Gastrocnemius medialis (tissue), 4 donors: ENCODE measurements around the gene CD163L1.

Source experiments
- POLR2A ChIP-seq, 2 donors: fragments of 450-650 bp; IDR thresholded peaks; one replicate each; pipeline ENCODE4 v1.6.1; 2017; ENCODE audit warnings: antibody characterized with exemption in 2 of 2, mild to moderate bottlenecking in 2 of 2, moderate library complexity in 2 of 2
- TF ChIP-seq, protein P1 (sequence below), 5 experiments: fragments of 450-650 bp in 3 of 5; fragments of 200-600 bp in 2 of 5; sonication (generic) in 2 of 5; IDR thresholded peaks in 4 of 5; conservative IDR thresholded peaks in 1 of 5; 1 replicate in 4 of 5; 2 replicates in 1 of 5; pipeline ENCODE4 v1.5.1; 2016 to 2019; ENCODE audit warnings: antibody characterized with exemption in 5 of 5, mild to moderate bottlenecking in 3 of 5, moderate library complexity in 3 of 5

DNA sequence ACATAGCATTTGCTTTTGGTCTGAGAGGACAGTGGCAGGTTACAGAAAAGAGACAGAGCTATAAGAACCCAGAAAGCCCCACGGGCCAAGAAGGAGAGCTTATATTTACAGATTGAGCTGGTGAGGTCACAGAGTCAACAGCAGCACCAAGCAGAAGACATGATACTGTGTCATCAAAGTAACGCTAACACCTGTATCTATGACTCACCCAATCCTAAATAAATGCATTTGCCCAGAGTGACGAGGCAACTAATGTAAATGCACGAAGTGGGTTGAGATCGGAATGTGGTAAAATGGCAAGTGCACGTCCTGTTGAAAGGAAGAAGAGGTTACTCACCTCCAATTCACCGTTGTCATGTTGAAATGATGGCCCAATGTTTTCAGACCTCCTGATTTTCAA, 6.7 kb upstream of the CD163L1 start:
- TF ChIP-seq, protein P1, sequence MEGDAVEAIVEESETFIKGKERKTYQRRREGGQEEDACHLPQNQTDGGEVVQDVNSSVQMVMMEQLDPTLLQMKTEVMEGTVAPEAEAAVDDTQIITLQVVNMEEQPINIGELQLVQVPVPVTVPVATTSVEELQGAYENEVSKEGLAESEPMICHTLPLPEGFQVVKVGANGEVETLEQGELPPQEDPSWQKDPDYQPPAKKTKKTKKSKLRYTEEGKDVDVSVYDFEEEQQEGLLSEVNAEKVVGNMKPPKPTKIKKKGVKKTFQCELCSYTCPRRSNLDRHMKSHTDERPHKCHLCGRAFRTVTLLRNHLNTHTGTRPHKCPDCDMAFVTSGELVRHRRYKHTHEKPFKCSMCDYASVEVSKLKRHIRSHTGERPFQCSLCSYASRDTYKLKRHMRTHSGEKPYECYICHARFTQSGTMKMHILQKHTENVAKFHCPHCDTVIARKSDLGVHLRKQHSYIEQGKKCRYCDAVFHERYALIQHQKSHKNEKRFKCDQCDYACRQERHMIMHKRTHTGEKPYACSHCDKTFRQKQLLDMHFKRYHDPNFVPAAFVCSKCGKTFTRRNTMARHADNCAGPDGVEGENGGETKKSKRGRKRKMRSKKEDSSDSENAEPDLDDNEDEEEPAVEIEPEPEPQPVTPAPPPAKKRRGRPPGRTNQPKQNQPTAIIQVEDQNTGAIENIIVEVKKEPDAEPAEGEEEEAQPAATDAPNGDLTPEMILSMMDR (IDR thresholded peaks at IDR 0.05 in 4 of 5, conservative IDR thresholded peaks at IDR 0.05 in 1 of 5) = no peak
- TF ChIP-seq POLR2A (IDR thresholded peaks at IDR 0.05) = no peak
